Trophoblast cell (in vitro differentiated cells and primary cell): Measurements from ENCODE around the gene C12orf42.

ENCODE experiments used
- DNase-seq, 2 donors: peaks; one replicate each; pipeline ENCODE4 v3.0.0-alpha.2; 2016
- H2AFZ ChIP-seq: 2 replicates; pipeline ENCODE4 v1.6.1; 2013; ENCODE audit warnings: low read length, moderate library complexity, mild to moderate bottlenecking; ENCODE audit not compliant: insufficient read depth, poor library complexity
- H2AK5ac ChIP-seq: 2 replicates; pipeline ENCODE4 v1.6.1; 2013; ENCODE audit warnings: mild to moderate bottlenecking, low read length
- H2BK120ac ChIP-seq: 2 replicates; pipeline ENCODE4 v1.6.1; 2013; ENCODE audit warnings: low read length, mild to moderate bottlenecking, moderate library complexity; ENCODE audit not compliant: insufficient read depth, poor library complexity
- H2BK12ac ChIP-seq: 2 replicates; pipeline ENCODE4 v1.6.1; 2013; ENCODE audit warnings: mild to moderate bottlenecking, low read length, moderate library complexity
- H2BK5ac ChIP-seq: 2 replicates; pipeline ENCODE4 v1.6.1; 2013; ENCODE audit warnings: low read length, low read depth, moderate library complexity, mild to moderate bottlenecking; ENCODE audit not compliant: poor library complexity
- H3K14ac ChIP-seq: 2 replicates; pipeline ENCODE4 v1.6.1; 2013; ENCODE audit warnings: mild to moderate bottlenecking, low read length
- H3K18ac ChIP-seq: 2 replicates; pipeline ENCODE4 v1.6.1; 2013; ENCODE audit warnings: mild to moderate bottlenecking, low read length
- H3K23ac ChIP-seq: 2 replicates; pipeline ENCODE4 v1.6.1; 2013; ENCODE audit warnings: low read length
- H3K27ac ChIP-seq: 2 replicates; pipeline ENCODE4 v1.5.1; 2013; ENCODE audit warnings: low read depth, mild to moderate bottlenecking, inconsistent platforms, low read length, moderate library complexity
- H3K27me3 ChIP-seq: 2 replicates; pipeline ENCODE4 v1.6.1; 2013; ENCODE audit warnings: inconsistent platforms, mild to moderate bottlenecking, low read length, moderate library complexity; ENCODE audit not compliant: insufficient read depth
- H3K36me3 ChIP-seq, 2 experiments: 1 replicate in 1 of 2; 2 replicates in 1 of 2; pipeline ENCODE4 v1.6.1; 2013; ENCODE audit warnings: low read length in 2 of 2, mild to moderate bottlenecking in 2 of 2, moderate library complexity in 1 of 2; ENCODE audit not compliant: insufficient read depth in 2 of 2, control insufficient read depth in 1 of 2
- H3K4ac ChIP-seq: 2 replicates; pipeline ENCODE4 v1.6.1; 2013; ENCODE audit warnings: low read depth, mild to moderate bottlenecking, low read length, moderate library complexity
- H3K4me1 ChIP-seq, 2 experiments: 1 replicate in 1 of 2; 2 replicates in 1 of 2; pipeline ENCODE4 v1.6.1; 2013; ENCODE audit warnings: low read length in 2 of 2, mild to moderate bottlenecking in 2 of 2, moderate library complexity in 1 of 2; ENCODE audit not compliant: insufficient read depth in 2 of 2, control insufficient read depth in 1 of 2
- H3K4me2 ChIP-seq: 2 replicates; pipeline ENCODE4 v1.6.1; 2013; ENCODE audit warnings: inconsistent platforms, mild to moderate bottlenecking, low read length, moderate library complexity
- H3K4me3 ChIP-seq: 2 replicates; pipeline ENCODE4 v1.5.1; 2013; ENCODE audit warnings: mild to moderate bottlenecking, low read depth, low read length, inconsistent platforms
- H3K79me1 ChIP-seq: one replicate; pipeline ENCODE4 v1.6.1; 2013; ENCODE audit warnings: low read length
- H3K79me2 ChIP-seq: 2 replicates; pipeline ENCODE4 v1.6.1; 2013; ENCODE audit warnings: low read length, mild to moderate bottlenecking; ENCODE audit not compliant: control insufficient read depth, insufficient read depth, poor library complexity
- H3K9ac ChIP-seq: 2 replicates; pipeline ENCODE4 v1.6.1; 2013; ENCODE audit warnings: mild to moderate bottlenecking, low read length
- H3K9me3 ChIP-seq: 2 replicates; pipeline ENCODE4 v1.6.1; 2013; ENCODE audit warnings: low read depth, mild to moderate bottlenecking, control low read depth, inconsistent platforms, low read length; ENCODE audit not compliant: insufficient read depth
- H4K12ac ChIP-seq: 2 replicates; pipeline ENCODE4 v1.6.1; 2013; ENCODE audit warnings: low read depth, mild to moderate bottlenecking, low read length, moderate library complexity
- H4K8ac ChIP-seq: 2 replicates; pipeline ENCODE4 v1.6.1; 2013; ENCODE audit warnings: low read depth, mild to moderate bottlenecking, low read length, moderate library complexity
- H4K91ac ChIP-seq: one replicate; pipeline ENCODE4 v1.6.1; 2013; ENCODE audit warnings: low read depth, mild to moderate bottlenecking, low read length, moderate library complexity
- WGBS: extraction: QIAGEN DNeasy Blood & Tissue Kit; methylation state at CpG from one replicate; pipeline ENCODE4 v1.1.7; 2013; ENCODE audit warnings: missing lambda C conversion rate; ENCODE audit not compliant: insufficient read length, insufficient coverage; ENCODE audit errors: extremely low coverage; 5-methylcytosine and 5-hydroxymethylcytosine counted together

Gene C12orf42

DNA sequence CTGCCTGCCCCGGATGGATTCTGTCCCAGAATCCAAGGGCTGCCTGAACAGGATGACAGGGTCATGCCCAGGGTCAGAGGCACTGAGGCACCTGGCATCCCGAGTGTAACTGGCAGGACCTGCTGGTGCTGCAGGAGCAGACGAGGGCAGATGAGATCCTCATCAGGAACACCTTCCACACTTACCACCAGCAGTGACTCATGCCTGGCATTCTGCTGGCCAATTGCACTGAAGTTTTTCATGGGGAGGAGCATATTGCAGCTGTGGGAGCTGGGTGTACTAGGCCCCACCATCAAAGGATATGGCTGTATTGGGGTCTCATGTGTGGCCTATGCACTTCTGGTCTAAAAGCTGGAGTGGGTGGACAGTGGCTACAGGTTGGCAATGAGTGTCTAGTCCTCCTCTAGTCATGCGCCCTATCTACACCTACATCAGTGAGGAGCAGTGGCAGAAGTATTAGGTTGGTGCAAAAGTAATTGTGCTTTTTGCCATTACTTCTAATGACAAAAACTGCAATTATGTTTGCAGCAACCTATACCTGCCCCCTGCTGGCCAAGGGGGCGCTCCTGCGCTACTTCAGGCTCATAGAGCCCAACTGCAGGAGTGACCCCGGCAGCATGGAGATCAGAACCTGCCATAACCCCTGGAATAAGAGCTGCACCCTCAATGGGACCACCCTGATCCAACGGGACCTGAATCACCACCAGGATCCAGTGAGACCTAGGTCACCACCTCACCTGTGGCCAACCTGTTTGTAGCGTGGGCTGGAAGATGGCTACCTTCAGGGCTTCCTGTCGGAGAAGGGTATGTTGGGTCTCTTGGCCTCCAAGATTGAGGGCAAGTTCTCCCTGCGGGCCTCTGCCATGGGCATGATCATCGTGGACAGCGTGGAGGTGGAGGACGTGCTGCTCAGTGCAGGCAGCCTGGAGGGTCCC, 8.0 kb upstream of the C12orf42 start:
- no peak overlapping the region for H3K4ac ChIP-seq
- H3K14ac ChIP-seq: no peak overlapping the region
- H4K91ac ChIP-seq: no peak overlapping the region
- no peak overlapping the region for H3K4me3 ChIP-seq
- H3K4me2 ChIP-seq: no peak overlapping the region
- no peaks in the 10 kb centered on the region for H3K9me3 ChIP-seq
- no peak overlapping the region for H2AFZ ChIP-seq
- H3K36me3 ChIP-seq: no peaks in the 10 kb centered on the region
- no peaks in the 10 kb centered on the region for H3K79me1 ChIP-seq
- H3K4me1 ChIP-seq: no peaks in the 10 kb centered on the region
- H3K79me2 ChIP-seq: no peaks in the 10 kb centered on the region
- no peak overlapping the region for H2BK120ac ChIP-seq
- H3K27me3 ChIP-seq: no peaks in the 10 kb centered on the region
- H3K23ac ChIP-seq: no peak overlapping the region
- DNase-seq: peak in 1 of 2 donors; percentile 46
- no peak overlapping the region for H3K27ac ChIP-seq
- no CpG with 5 or more reads among the region's 14 CpGs for WGBS
- H4K12ac ChIP-seq: no peak overlapping the region
- H4K8ac ChIP-seq: no peak overlapping the region
- H2AK5ac ChIP-seq: no peak overlapping the region
- no peak overlapping the region for H2BK5ac ChIP-seq
- H3K9ac ChIP-seq: no peak overlapping the region
- H2BK12ac ChIP-seq: no peak overlapping the region
- H3K18ac ChIP-seq: no peak overlapping the region

- Histone ChIP-seq H2BK12ac (no peak overlapping the region), H2AK5ac (no peak overlapping the region), H3K36me3 (no peaks in the 10 kb centered on the region), H3K9ac (no peak overlapping the region), H3K79me1 (no peaks in the 10 kb centered on the region), H3K27ac (no peak overlapping the region), H3K4me3 (no peak overlapping the region), H4K8ac (no peak overlapping the region), H2BK120ac (no peak overlapping the region), H3K18ac (no peak overlapping the region), H2AFZ (no peak overlapping the region), H3K23ac (no peak overlapping the region), H3K27me3 (no peaks in the 10 kb centered on the region), H3K4me1 (no peaks in the 10 kb centered on the region), H4K91ac (no peak overlapping the region), H2BK5ac (no peak overlapping the region), H3K9me3 (no peaks in the 10 kb centered on the region), H4K12ac (no peak overlapping the region), H3K4ac (no peak overlapping the region), H3K4me2 (no peak overlapping the region), H3K79me2 (no peaks in the 10 kb centered on the region), H3K14ac (no peak overlapping the region)
- no peak for DNase-seq
- WGBS: no CpG with 5 or more reads among the region's 5 CpGs
These were observed 5.7 kb upstream of the C12orf42 start for GRCh38 chr12:103501447-103501846.

DNA sequence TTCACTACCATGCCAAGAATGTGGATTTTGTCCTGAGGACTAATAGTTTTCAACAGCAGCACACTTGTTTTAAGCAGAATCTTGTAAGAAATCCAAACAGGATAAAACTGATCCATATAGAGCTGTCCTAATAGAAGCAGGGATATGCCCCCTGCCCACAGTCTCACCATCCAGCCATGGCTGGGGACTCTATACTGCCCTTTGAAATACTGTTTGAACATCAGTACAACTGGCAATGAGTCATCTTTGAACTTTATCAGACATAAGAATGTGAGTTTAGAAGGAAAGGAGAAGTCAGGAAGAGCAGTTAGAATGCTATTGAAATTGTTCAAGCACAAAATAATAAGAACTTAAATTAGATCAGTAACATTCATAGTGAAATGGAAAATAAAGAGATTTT, 3.8 kb upstream of the C12orf42 start:
- no peak overlapping the region for H3K27ac ChIP-seq
- no peak overlapping the region for H2BK12ac ChIP-seq
- no peaks in the 10 kb centered on the region for H3K79me2 ChIP-seq
- no peak overlapping the region for H4K12ac ChIP-seq
- H2BK120ac ChIP-seq: no peak overlapping the region
- H2AFZ ChIP-seq: no peak overlapping the region
- H3K4me1 ChIP-seq: peaks cover 0 to 4% of the 10 kb centered on the region in 2 experiments
- no peak overlapping the region for H3K4me3 ChIP-seq
- H3K36me3 ChIP-seq: no peaks in the 10 kb centered on the region
- no peak overlapping the region for H4K8ac ChIP-seq
- H3K9me3 ChIP-seq: peaks cover 2% of the 10 kb centered on the region
- peak in 1 of 2 donors; percentile 33 for DNase-seq
- H3K4ac ChIP-seq: no peak overlapping the region
- H2BK5ac ChIP-seq: no peak overlapping the region
- no peak overlapping the region for H3K9ac ChIP-seq
- no peak overlapping the region for H3K23ac ChIP-seq
- no peak overlapping the region for H3K4me2 ChIP-seq
- H4K91ac ChIP-seq: no peak overlapping the region
- no peak overlapping the region for H3K18ac ChIP-seq
- no peak overlapping the region for H3K14ac ChIP-seq
- peaks cover 10% of the 10 kb centered on the region for H3K27me3 ChIP-seq
- H2AK5ac ChIP-seq: no peak overlapping the region
- H3K79me1 ChIP-seq: no peaks in the 10 kb centered on the region

GRCh38 chr12:103498990-103499389, 3.2 kb upstream of the C12orf42 start:
- Histone ChIP-seq H3K4me1 (peaks cover 0 to 4% of the 10 kb centered on the region in 2 experiments), H3K23ac (no peak overlapping the region), H3K4ac (no peak overlapping the region), H3K27me3 (peaks cover 11% of the 10 kb centered on the region), H3K36me3 (no peaks in the 10 kb centered on the region), H3K4me2 (no peak overlapping the region), H3K4me3 (no peak overlapping the region), H2AK5ac (no peak overlapping the region), H3K27ac (no peak overlapping the region), H4K91ac (no peak overlapping the region), H3K18ac (no peak overlapping the region), H4K8ac (no peak overlapping the region), H2AFZ (no peak overlapping the region), H3K79me1 (no peaks in the 10 kb centered on the region), H3K14ac (no peak overlapping the region), H3K9me3 (peaks cover 2% of the 10 kb centered on the region), H2BK5ac (no peak overlapping the region), H3K9ac (no peak overlapping the region), H2BK120ac (no peak overlapping the region), H2BK12ac (no peak overlapping the region), H3K79me2 (no peaks in the 10 kb centered on the region), H4K12ac (no peak overlapping the region)
- 100% methylated on average over 1 of the region's 2 CpGs for WGBS
- no peak for DNase-seq
